Thymus (tissue), 11 donors: ENCODE data around the gene IFNLR1. TPM values are rescaled to one million over a fixed set of nuclear protein-coding genes. Genes with fewer than 3 reads are reported as not detected.

Experiments
- DNase-seq, 9 donors: peaks; one replicate each; pipeline ENCODE4 v3.0.0-alpha.2; 2013; ENCODE audit warnings: low spot score in 9 of 9, low read depth in 6 of 9, missing footprints in 1 of 9
- H3K27ac ChIP-seq, 2 donors: one replicate each; pipeline ENCODE4 v1.5.1; 2013; ENCODE audit warnings: control low read depth in 1 of 2, low read depth in 1 of 2, low read length in 1 of 2, mild to moderate bottlenecking in 1 of 2, moderate library complexity in 1 of 2
- H3K27me3 ChIP-seq, 2 donors: one replicate each; pipeline ENCODE4 v1.5.1; 2013; ENCODE audit warnings: low read length in 1 of 2; ENCODE audit not compliant: control insufficient read depth in 2 of 2, insufficient read depth in 1 of 2
- H3K36me3 ChIP-seq, 2 donors: one replicate each; pipeline ENCODE4 v1.5.1; 2013; ENCODE audit warnings: low read length in 1 of 2, mild to moderate bottlenecking in 1 of 2, moderate library complexity in 1 of 2; ENCODE audit not compliant: control insufficient read depth in 2 of 2, insufficient read depth in 2 of 2
- H3K4me1 ChIP-seq, 2 donors: one replicate each; pipeline ENCODE4 v1.5.1; 2013; ENCODE audit warnings: low read length in 2 of 2; ENCODE audit not compliant: control insufficient read depth in 2 of 2, insufficient read depth in 2 of 2
- H3K4me3 ChIP-seq, 2 donors: one replicate each; pipeline ENCODE4 v1.5.1; 2013; ENCODE audit warnings: low read length in 2 of 2, control low read depth in 1 of 2, mild to moderate bottlenecking in 1 of 2
- H3K9me3 ChIP-seq, 2 donors: one replicate each; pipeline ENCODE4 v1.5.1; 2013; ENCODE audit warnings: low read length in 1 of 2, mild to moderate bottlenecking in 1 of 2; ENCODE audit not compliant: control insufficient read depth in 2 of 2, insufficient read depth in 1 of 2
- WGBS: extraction: QIAGEN DNeasy Blood & Tissue Kit; methylation state at CpG from one replicate; pipeline ENCODE4 v1.1.7; 2013; 5-methylcytosine and 5-hydroxymethylcytosine counted together
- polyA plus RNA-seq: library from polyadenylated mRNA; stranded (reverse); fragments of 200-250 nt; gene quantifications from one replicate; pipeline ENCODE4 v1.2.3, GENCODE V29; 2013
- total RNA-seq: library from RNA; stranded (reverse); fragments of 120-200 nt; gene quantifications from one replicate; pipeline ENCODE4 v1.2.4, GENCODE V29; 2013
- donor health status: healthy.

Gene IFNLR1
- total and polyA plus RNA-seq, 2 donors, result 0.66 to 1.3 TPM

DNA sequence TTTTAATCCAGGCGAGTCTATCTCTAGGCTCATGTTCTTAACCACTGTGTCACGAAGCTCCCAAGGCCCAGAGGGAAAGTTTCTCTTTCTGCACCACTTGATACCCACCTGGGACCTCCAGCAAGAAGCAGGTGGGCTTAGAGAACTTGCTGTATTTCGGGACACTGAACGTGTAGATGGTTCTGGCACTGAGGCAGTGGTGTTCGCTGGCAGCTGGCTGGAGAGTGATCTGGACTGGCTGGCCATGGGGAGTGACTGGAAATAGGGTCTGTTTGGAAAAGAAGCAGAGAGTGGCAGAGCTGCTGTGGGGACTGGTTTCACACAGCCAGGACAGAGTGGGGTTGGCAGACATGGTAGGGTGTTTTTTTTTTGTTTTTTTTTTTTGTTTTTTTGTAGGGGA lies 27.7 kb downstream of the IFNLR1 start:
- no peaks in the 10 kb centered on the region for H3K9me3 ChIP-seq
- H3K36me3 ChIP-seq, result no peaks in the 10 kb centered on the region
- H3K27ac ChIP-seq, result no peak overlapping the region
- WGBS, result 91% methylated on average over 5 of the region's 5 CpGs
- no peaks in the 10 kb centered on the region for H3K4me1 ChIP-seq
- DNase-seq, result no peak
- peaks cover 0 to 5% of the 10 kb centered on the region in 2 donors for H3K27me3 ChIP-seq
- no peak overlapping the region for H3K4me3 ChIP-seq

DNA sequence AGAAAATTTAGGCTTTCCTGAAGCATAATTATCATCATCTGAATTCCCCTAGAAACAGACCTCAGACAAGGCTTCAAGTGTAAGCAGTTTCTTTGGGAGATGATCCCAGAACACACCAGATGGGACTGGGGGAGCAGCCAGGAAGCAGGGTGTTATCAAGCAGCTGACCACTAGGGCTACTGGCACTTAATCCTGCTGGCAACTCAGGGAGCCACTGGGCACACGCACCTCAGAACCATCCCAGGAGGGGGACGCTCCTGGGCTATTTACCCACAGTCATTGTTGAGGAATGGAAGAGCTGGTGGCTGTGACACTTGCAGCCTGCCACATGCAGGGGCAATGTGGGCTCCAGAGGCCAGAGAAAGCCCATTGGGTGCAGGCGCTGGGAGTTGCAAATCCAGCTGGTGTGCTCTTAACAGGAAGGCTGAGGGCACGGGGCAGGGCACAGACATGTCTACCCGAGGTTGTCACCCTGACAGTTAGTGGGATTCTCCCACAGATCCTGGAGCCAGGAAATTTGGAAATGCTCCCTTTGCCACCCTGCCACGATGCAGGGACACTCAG lies 29.1 kb downstream of the IFNLR1 start:
- Histone ChIP-seq H3K36me3 (no peaks in the 10 kb centered on the region), H3K4me3 (no peak overlapping the region), H3K27ac (no peak overlapping the region), H3K9me3 (no peaks in the 10 kb centered on the region), H3K27me3 (peaks cover 0 to 10% of the 10 kb centered on the region in 2 donors), H3K4me1 (no peaks in the 10 kb centered on the region)
- no peak for DNase-seq
- WGBS, result 94% methylated on average over 6 of the region's 6 CpGs

DNA sequence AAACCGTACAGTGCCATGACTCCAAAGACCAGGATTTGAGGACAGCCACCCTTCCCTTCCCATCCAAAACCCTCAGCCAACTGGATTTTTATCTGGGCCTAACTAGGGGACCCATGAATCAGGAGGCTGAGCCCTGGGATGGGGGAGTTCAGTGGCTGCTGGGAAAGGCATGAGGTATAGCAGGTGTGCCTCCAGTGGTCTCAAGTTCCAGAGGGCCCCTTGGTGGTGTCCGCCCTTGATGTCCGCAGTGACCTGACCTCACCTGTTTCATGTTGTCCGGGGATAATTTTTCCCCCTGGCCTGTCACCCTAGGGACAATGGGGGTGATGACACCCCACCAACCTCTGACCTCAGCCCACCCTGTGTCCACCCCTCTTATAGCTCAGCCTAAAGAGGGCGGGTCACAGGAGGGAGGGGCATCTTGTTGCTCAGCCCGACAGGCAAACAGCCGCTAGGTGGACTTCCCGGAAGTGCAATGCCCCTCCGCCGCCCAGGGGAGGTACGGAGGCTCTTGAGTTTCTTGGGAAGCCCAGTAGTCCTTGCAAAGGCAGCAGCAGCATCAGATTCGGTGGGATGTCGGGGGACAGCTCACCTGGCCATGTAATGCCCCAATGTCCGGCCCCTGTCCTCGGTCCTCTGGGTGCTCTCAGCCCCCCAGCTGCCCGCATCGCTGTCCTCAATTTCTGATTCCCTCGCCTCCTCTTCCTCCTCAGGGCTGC lies 30.4 kb downstream of the IFNLR1 start:
- Histone ChIP-seq H3K27ac (no peak overlapping the region), H3K9me3 (no peaks in the 10 kb centered on the region), H3K36me3 (no peaks in the 10 kb centered on the region), H3K4me3 (no peak overlapping the region), H3K27me3 (peaks cover 5 to 23% of the 10 kb centered on the region in 2 donors), H3K4me1 (no peaks in the 10 kb centered on the region)
- 98% methylated on average over 18 of the region's 18 CpGs for WGBS
- DNase-seq, result no peak

DNA sequence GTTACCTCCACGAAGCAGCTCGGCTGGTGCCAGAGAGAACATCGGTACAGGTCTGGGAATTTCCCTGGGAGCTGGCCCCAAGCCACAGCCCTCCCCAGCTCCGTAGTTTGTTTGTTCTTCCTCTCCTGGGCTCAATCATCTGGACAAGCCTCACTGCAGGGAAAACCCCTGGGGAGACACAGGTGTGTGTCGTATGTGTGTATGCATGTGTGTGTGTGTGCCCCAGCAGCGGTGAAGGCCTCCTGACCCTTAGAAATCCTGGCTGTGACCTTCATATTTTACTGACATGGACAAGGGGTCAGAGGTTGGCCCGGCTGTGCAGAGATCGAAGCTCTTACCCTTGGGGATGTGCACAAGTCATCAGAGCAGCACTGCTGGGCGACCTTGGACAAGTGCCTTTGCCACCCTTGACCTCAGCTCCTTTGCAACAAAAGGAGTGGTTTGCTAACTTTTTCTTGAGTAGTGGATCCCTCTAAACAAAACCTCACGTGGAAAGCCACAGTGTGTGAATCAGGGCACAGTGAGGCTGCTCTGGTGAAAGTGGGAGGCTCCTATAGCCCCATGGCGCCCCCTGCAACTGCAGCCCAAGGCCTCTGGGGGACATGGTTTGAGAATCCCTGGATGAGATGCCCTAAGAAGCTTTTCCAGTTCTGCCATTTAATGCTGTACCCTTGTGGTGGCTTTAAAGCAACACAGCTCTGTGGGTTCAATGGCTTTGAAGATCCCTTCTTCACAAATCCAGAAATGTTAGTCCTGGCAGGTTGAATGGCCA lies 31.9 kb downstream of the IFNLR1 start:
- H3K27ac ChIP-seq, result no peak overlapping the region
- no peaks in the 10 kb centered on the region for H3K4me1 ChIP-seq
- no peaks in the 10 kb centered on the region for H3K9me3 ChIP-seq
- 75% methylated on average over 11 of the region's 11 CpGs for WGBS
- H3K36me3 ChIP-seq, result no peaks in the 10 kb centered on the region
- DNase-seq, result peak in 1 of 9 donors; percentile 24
- peaks cover 11 to 38% of the 10 kb centered on the region in 2 donors for H3K27me3 ChIP-seq
- no peak overlapping the region for H3K4me3 ChIP-seq

DNA sequence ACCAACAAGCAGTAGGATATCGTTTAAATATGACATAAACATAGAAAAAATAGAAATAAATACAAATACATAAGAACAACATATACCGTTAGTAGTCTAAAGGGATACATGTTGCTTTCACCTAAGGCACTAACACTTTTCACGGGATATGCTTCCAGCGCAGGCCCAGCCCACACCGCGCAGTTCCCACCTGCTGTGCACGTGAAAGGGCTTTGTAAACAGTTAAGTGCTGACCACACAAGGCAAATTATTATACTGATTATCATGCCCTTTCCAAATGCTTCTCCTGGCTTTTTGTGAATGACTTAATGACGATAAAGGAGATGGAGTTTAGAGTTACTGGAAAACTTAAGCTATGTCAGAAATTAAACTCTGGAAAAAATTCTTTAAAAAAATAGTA lies 32.9 kb downstream of the IFNLR1 start:
- Histone ChIP-seq H3K9me3 (no peaks in the 10 kb centered on the region), H3K36me3 (no peaks in the 10 kb centered on the region), H3K4me3 (no peak overlapping the region), H3K27me3 (peaks cover 14 to 48% of the 10 kb centered on the region in 2 donors), H3K4me1 (no peaks in the 10 kb centered on the region), H3K27ac (no peak overlapping the region)
- WGBS, result 73% methylated on average over 8 of the region's 8 CpGs
- no peak for DNase-seq

DNA sequence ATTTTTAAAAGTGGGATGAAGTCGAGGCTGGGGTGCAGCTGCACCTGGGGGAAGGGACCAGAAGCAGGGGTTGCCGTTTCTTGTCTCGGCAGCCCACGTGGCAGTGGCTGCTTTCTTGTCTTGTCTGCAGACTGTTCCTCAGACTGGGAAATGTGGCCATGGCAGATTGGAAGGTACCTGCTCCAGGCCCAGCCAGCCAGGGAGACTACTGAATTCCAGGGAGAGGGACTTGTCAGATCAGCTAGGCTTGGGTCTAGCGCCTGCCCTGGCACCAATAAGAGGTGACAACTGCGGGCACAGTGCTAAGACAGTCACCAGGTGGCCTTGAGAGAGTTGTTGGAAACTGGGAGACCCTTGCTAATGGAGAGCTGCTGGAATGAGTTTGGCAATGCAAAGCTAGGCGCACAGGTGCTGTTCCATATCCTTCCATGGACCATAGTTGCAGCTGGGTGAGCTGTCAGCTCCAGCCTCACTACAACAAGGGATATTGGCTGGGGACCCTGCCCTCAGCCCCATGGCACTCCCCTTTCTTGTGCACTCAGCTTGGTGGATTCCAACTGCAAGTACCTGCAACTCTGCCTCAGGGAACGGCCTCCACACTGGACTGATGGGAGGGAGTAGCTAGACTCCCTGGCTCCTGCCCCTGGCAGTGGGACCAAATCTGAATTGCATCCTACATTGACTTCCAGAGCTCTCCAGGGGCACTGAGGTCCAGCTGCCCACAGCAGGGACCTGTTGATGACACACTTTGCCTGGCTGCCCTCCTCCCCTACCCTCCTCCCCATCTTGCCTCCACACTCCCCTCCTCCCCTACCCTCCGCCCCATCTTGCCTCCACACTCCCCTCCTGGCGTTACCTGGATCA lies 34.2 kb downstream of the IFNLR1 start:
- Histone ChIP-seq H3K27me3 (peaks cover 14 to 58% of the 10 kb centered on the region in 2 donors), H3K9me3 (no peaks in the 10 kb centered on the region)
- WGBS, result 90% methylated on average over 10 of the region's 10 CpGs

DNA sequence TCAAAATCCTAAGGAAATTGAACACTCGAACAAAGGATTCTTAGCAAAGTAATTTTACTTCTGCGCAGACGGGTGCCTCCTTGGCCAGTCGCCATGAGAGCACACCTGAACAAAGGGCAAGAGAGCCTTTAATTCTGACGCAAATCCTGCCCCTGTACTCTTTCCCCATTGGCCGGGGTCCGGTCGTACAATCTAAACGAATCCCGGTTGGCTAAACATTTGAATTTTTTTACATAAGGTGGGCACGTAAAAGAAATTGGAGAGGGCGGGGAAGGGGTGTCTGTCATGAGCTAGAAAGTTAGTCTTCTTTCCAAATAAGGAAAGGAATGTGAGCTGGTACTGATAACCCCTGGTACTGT lies 35.9 kb downstream of the IFNLR1 start:
- no peak for DNase-seq
- H3K4me1 ChIP-seq, result no peaks in the 10 kb centered on the region
- no peak overlapping the region for H3K4me3 ChIP-seq
- H3K27me3 ChIP-seq, result peaks cover 14 to 56% of the 10 kb centered on the region in 2 donors
- no peaks in the 10 kb centered on the region for H3K36me3 ChIP-seq
- H3K9me3 ChIP-seq, result no peaks in the 10 kb centered on the region
- H3K27ac ChIP-seq, result no peak overlapping the region
- 9% methylated on average over 12 of the region's 12 CpGs for WGBS

More for the DNA sequence above, 34.2 kb downstream of the IFNLR1 start:
- Histone ChIP-seq H3K36me3 (no peaks in the 10 kb centered on the region), H3K4me1 (no peaks in the 10 kb centered on the region), H3K27ac (no peak overlapping the region), H3K4me3 (no peak overlapping the region)
- DNase-seq, result no peak

DNA sequence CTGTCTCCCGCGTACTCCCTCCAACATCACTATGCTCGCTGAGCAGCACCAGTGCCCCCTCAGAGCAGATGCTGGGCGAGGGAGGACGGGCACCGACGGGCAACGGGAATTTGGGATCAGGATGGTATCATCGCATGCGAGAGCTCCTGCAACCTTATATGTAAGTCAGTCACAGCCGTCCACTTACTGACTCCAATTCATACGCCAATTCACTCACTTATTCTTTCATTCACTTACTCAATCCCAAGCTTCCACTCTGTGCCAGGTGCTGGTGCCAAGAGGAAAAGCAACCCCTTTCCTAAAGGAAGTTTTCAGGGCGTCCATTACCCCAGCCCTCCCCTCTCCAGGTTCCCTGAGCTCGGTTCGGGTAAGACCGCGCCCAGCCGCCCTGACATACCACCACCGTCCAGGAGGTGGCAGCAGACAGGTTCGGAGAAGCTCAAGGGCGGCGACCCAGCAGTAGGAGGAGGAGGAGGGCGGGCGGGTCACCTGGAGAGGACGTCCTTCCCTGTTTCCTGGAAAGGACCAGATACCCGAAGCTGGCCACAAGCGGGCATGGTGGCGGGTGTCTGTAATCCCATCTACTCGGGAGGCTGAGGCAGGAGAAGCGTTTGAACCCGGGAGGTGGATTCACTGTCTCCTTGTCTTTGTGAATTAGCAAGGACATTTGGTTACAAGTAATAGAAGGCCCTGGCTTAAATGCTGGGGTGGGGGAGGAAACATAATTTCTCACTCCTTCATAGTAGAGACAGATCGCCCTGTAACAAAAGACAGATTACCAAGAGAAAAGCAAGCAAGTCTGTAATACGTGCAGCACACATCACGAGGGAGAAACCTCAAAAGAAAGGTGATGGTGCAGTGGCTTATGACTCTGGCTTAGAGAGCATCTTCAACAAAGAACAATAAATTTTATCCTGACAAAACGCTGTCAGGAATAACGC lies 36.6 kb downstream of the IFNLR1 start:
- H3K27me3 ChIP-seq, result peaks cover 14 to 54% of the 10 kb centered on the region in 2 donors
- no peak overlapping the region for H3K27ac ChIP-seq
- no peaks in the 10 kb centered on the region for H3K4me1 ChIP-seq
- no peak overlapping the region for H3K4me3 ChIP-seq
- DNase-seq, result peak; percentile 14 to 82 (median 60)
- WGBS, result 15% methylated on average over 36 of the region's 36 CpGs
- H3K36me3 ChIP-seq, result no peaks in the 10 kb centered on the region
- no peaks in the 10 kb centered on the region for H3K9me3 ChIP-seq
